HG02840 (cell line): ENCODE results near the gene KLHDC9.

Source experiments
- ATAC-seq: cut with Tn5 transposase; IDR thresholded peaks from one replicate; pipeline ENCODE4 v1.9.1; 2021; ENCODE audit warnings: mild to moderate bottlenecking, moderate library complexity, moderate number of reproducible peaks; ENCODE audit not compliant: unreplicated experiment, low FRiP score

KLHDC9 gene

GRCh38 chr1:161128591-161129420, 30.6 kb downstream of the KLHDC9 start:
- no peak for ATAC-seq

GRCh38 chr1:161130266-161130665, 32.1 kb downstream of the KLHDC9 start:
- no peak for ATAC-seq

- ATAC-seq = no peak
Measured at GRCh38 chr1:161131523-161132409, 33.6 kb downstream of the KLHDC9 start.

GRCh38 chr1:161132410-161133219, 34.5 kb downstream of the KLHDC9 start, which contains the start of gene DEDD:
TSS of gene DEDD (minus strand) at chr1:161132667. CDS start at chr1:161124462, 8,205 bp downstream.
- ATAC-seq = peak; percentile 96

- ATAC-seq = no peak
Measured at GRCh38 chr1:161133220-161133740, 35.1 kb downstream of the KLHDC9 start.

- ATAC-seq = no peak
Measured at GRCh38 chr1:161137881-161138280, 39.7 kb downstream of the KLHDC9 start.

GRCh38 chr1:161138431-161138830, 40.3 kb downstream of the KLHDC9 start:
- no peak for ATAC-seq

- ATAC-seq = no peak
Measured at GRCh38 chr1:161139766-161140165, 41.6 kb downstream of the KLHDC9 start.

- no peak for ATAC-seq
Measured at GRCh38 chr1:161140755-161141400, 42.7 kb downstream of the KLHDC9 start.

- no peak for ATAC-seq
Measured at GRCh38 chr1:161145832-161146231, 47.7 kb downstream of the KLHDC9 start.
